HCT116 (cell line): ENCODE measurements around the gene EMILIN2. TPM values are rescaled to one million over a fixed set of nuclear protein-coding genes. Genes with fewer than 3 reads are reported as not detected.

Source experiments
- ATAC-seq: fragments of 200-7000 bp; cut with Tn5 transposase; 2 replicates; pipeline ENCODE4 v1.9.1; 2020; ENCODE audit warnings: mild to moderate bottlenecking, moderate library complexity
- BruUV-seq: library from RNA; stranded (reverse); fragments of 400-500 nt; replicated peaks from 2 replicates; lab custom pipeline; 2021; lab: Mats Ljungman, UMichigan
- CTCF ChIA-PET: fragments of 300-600 bp; sonication (Branson Sonifier 250); formaldehyde crosslinking; loops from one replicate; lab custom pipeline; 2021; ENCODE audit warnings: antibody characterized with exemption; lab: Charles Lee
- POLR2A ChIA-PET: fragments of 300-600, 350-600 bp; sonication (Branson Sonifier 250); formaldehyde crosslinking; loops from one replicate; lab custom pipeline; 2021; ENCODE audit warnings: antibody characterized with exemption; lab: Charles Lee
- RAD21 ChIA-PET, 2 experiments: fragments of 300-600 bp; sonication (Branson Sonifier 250); formaldehyde crosslinking; loops; one replicate each; lab custom pipeline; 2023; ENCODE audit warnings: low total read pairs in 2 of 2; ENCODE audit not compliant: uncharacterized antibody in 2 of 2, unreplicated experiment in 2 of 2, low non-redundant PET in 1 of 2; lab: Charles Lee
- DNase-seq: peaks from one replicate; pipeline ENCODE4 v3.0.0-alpha.2; 2010; ENCODE audit warnings: low read depth, low spot score
- H2AFZ ChIP-seq: fragments of 200-600 bp; shearing (Covaris generic), sonication (generic); 2 replicates; pipeline ENCODE4 v1.6.1; 2017; ENCODE audit warnings: low read depth, mixed run types, mixed read lengths, antibody characterized with exemption, low read length; ENCODE audit not compliant: poor library complexity, severe bottlenecking
- H3K27ac ChIP-seq: 2 replicates; pipeline ENCODE4 v1.5.1; 2012; ENCODE audit warnings: low read depth, low read length
- H3K27me3 ChIP-seq: fragments of 200-600 bp; sonication (generic); 2 replicates; pipeline ENCODE4 v1.6.1; 2016; ENCODE audit warnings: mixed run types, low read length, mixed read lengths; ENCODE audit not compliant: insufficient read depth
- H3K36me3 ChIP-seq, 2 experiments: fragments of 200-500 bp in 1 of 2; fragments of 200-600 bp in 1 of 2; sonication (Bioruptor generic) in 1 of 2; sonication (generic) in 1 of 2; 2 replicates each; pipeline versions ENCODE4 v1.5.1 to v1.6.1; 2014 to 2016; ENCODE audit warnings: low read length in 2 of 2, inconsistent platforms in 1 of 2, mixed read lengths in 1 of 2, mixed run types in 1 of 2; ENCODE audit not compliant: insufficient read depth in 2 of 2, control insufficient read depth in 1 of 2
- H3K4me1 ChIP-seq, 2 experiments: fragments of 200-600 bp in 1 of 2; sonication (generic) in 1 of 2; 2 replicates each; pipeline versions ENCODE4 v1.5.1 to v1.6.1; 2012 to 2017; ENCODE audit warnings: low read length in 2 of 2, inconsistent platforms in 1 of 2, mild to moderate bottlenecking in 1 of 2, mixed read lengths in 1 of 2, mixed run types in 1 of 2, moderate library complexity in 1 of 2; ENCODE audit not compliant: insufficient read depth in 2 of 2, control insufficient read depth in 1 of 2
- H3K4me2 ChIP-seq: fragments of 200-600 bp; sonication (generic); 2 replicates; pipeline ENCODE4 v1.6.1; 2017; ENCODE audit warnings: mixed run types, low read length, mixed read lengths
- H3K4me3 ChIP-seq, 2 experiments: fragments of 200-600 bp in 1 of 2; sonication (generic) in 1 of 2; replicated peaks in 1 of 2; 2 replicates each; pipeline ENCODE4 v1.5.1; 2011 to 2016; ENCODE audit warnings: low read length in 2 of 2, control low read depth in 1 of 2, low read depth in 1 of 2, mild to moderate bottlenecking in 1 of 2, mixed read lengths in 1 of 2, mixed run types in 1 of 2
- H3K79me2 ChIP-seq: fragments of 200-600 bp; sonication (generic); 2 replicates; pipeline ENCODE4 v1.6.1; 2017; ENCODE audit warnings: mild to moderate bottlenecking, mixed run types, low read length, moderate library complexity, mixed read lengths; ENCODE audit not compliant: insufficient read depth
- H3K9ac ChIP-seq: fragments of 200-600 bp; sonication (generic); 2 replicates; pipeline ENCODE4 v1.6.1; 2016; ENCODE audit warnings: low read length, mixed read lengths
- H3K9me2 ChIP-seq: fragments of 200-600 bp; sonication (generic), shearing (Covaris generic); 2 replicates; pipeline ENCODE4 v1.6.1; 2017; ENCODE audit warnings: mixed run types, mild to moderate bottlenecking, moderate library complexity; ENCODE audit not compliant: insufficient read depth
- H3K9me3 ChIP-seq, 2 experiments: fragments of 200-500 bp in 1 of 2; fragments of 200-600 bp in 1 of 2; sonication (Bioruptor generic) in 1 of 2; sonication (generic) in 1 of 2; 2 replicates each; pipeline ENCODE4 v1.6.1; 2014 to 2017; ENCODE audit warnings: low read length in 2 of 2, mixed read lengths in 2 of 2, inconsistent platforms in 1 of 2, low read depth in 1 of 2, mild to moderate bottlenecking in 1 of 2, mixed run types in 1 of 2, moderate library complexity in 1 of 2; ENCODE audit not compliant: control insufficient read depth in 1 of 2, insufficient read depth in 1 of 2
- H4K20me1 ChIP-seq: fragments of 200-600 bp; sonication (generic), shearing (Covaris generic); 2 replicates; pipeline ENCODE4 v1.6.1; 2017; ENCODE audit warnings: mixed run types, mild to moderate bottlenecking, moderate library complexity; ENCODE audit not compliant: insufficient read depth
- CEBPB ChIP-seq: IDR thresholded peaks from 2 replicates; pipeline ENCODE4 v1.6.1; 2012; ENCODE audit warnings: low read depth
- CTCF ChIP-seq, 3 experiments: fragments of 200-600 bp in 1 of 3; sonication (generic) in 1 of 3; IDR thresholded peaks in 2 of 3; conservative IDR thresholded peaks in 1 of 3; 2 replicates each; pipeline ENCODE4 v1.5.1; 2012 to 2017; ENCODE audit warnings: low read depth in 2 of 3, low read length in 2 of 3, antibody characterized with exemption in 1 of 3, borderline replicate concordance in 1 of 3, control low read depth in 1 of 3, mild to moderate bottlenecking in 1 of 3, mixed read lengths in 1 of 3, mixed run types in 1 of 3, moderate library complexity in 1 of 3; ENCODE audit not compliant: insufficient read depth in 1 of 3
- EGR1 ChIP-seq: IDR thresholded peaks from 2 replicates; pipeline ENCODE4 v1.6.1; 2012; ENCODE audit warnings: low read depth
- ELF1 ChIP-seq: IDR thresholded peaks from 2 replicates; pipeline ENCODE4 v1.6.1; 2012; ENCODE audit warnings: low read depth, borderline replicate concordance
- EZH2 ChIP-seq: fragments of 200-600 bp; sonication (generic); IDR thresholded peaks from 2 replicates; pipeline ENCODE4 v1.6.1; 2017; ENCODE audit warnings: antibody characterized with exemption, mixed run types
- EZH2phosphoT487 ChIP-seq: fragments of 200-600 bp; IDR thresholded peaks from 2 replicates; pipeline ENCODE4 v1.6.1; 2018; ENCODE audit warnings: antibody characterized with exemption, borderline replicate concordance
- FOSL1 ChIP-seq: IDR thresholded peaks from 2 replicates; pipeline ENCODE4 v1.6.1; 2012; ENCODE audit warnings: low read depth
- JUND ChIP-seq: IDR thresholded peaks from 2 replicates; pipeline ENCODE4 v1.6.1; 2012
- MAX ChIP-seq: IDR thresholded peaks from 2 replicates; pipeline ENCODE4 v1.6.1; 2012
- POLR2A ChIP-seq: IDR thresholded peaks from 2 replicates; pipeline ENCODE4 v1.7.0; 2011; ENCODE audit warnings: borderline replicate concordance; ENCODE audit not compliant: insufficient read depth, insufficient read length; ENCODE audit errors: extremely low read depth
- POLR2AphosphoS5 ChIP-seq: IDR thresholded peaks from 2 replicates; pipeline ENCODE4 v1.6.1; 2011; ENCODE audit warnings: mild to moderate bottlenecking, low read depth, low read length, moderate library complexity
- SIN3A ChIP-seq: IDR thresholded peaks from 2 replicates; pipeline ENCODE4 v1.6.1; 2012; ENCODE audit warnings: low read depth
- SRF ChIP-seq: IDR thresholded peaks from 2 replicates; pipeline ENCODE4 v1.6.1; 2012; ENCODE audit warnings: low read depth
- TCF7L2 ChIP-seq: IDR thresholded peaks from 2 replicates; pipeline ENCODE4 v1.7.0; 2011; ENCODE audit warnings: borderline replicate concordance, inconsistent platforms; ENCODE audit not compliant: insufficient read depth, insufficient read length; ENCODE audit errors: extremely low read depth
- YY1 ChIP-seq: IDR thresholded peaks from 2 replicates; pipeline ENCODE4 v1.6.1; 2011; ENCODE audit warnings: low read length, low read depth, moderate library complexity, mild to moderate bottlenecking; ENCODE audit not compliant: insufficient replicate concordance; ENCODE audit errors: extremely low read depth
- ZBTB33 ChIP-seq: IDR thresholded peaks from 2 replicates; pipeline ENCODE4 v1.6.1; 2011; ENCODE audit warnings: mild to moderate bottlenecking, low read length, moderate library complexity; ENCODE audit not compliant: insufficient replicate concordance; ENCODE audit errors: extremely low read depth
- ZFX ChIP-seq: fragments of 450-650 bp; IDR thresholded peaks from 2 replicates; pipeline ENCODE4 v1.6.1; 2017
- ZNF274 ChIP-seq: fragments of 200-500 bp; sonication (Bioruptor generic); IDR thresholded peaks from 2 replicates; pipeline ENCODE4 v1.6.1; 2014; ENCODE audit warnings: mild to moderate bottlenecking, low read depth, low read length, inconsistent platforms
- intact Hi-C: fragments of 100-400 bp; cut with micrococcal nuclease; formaldehyde crosslinking; loops from 2 replicates; pipeline ENCODE4 v1.10.0; 2022
- total RNA-seq: library from RNA; stranded (reverse); gene quantifications from one replicate; pipeline ENCODE4 v1.2.1, GENCODE V29; 2021; ENCODE audit not compliant: unreplicated experiment
- TF ChIP-seq, protein P1 (sequence below): IDR thresholded peaks from 2 replicates; pipeline ENCODE4 v1.6.1; 2012
- TF ChIP-seq, protein P2 (sequence below): IDR thresholded peaks from 2 replicates; pipeline ENCODE4 v1.6.1; 2012; ENCODE audit warnings: low read depth

EMILIN2 gene
- total RNA-seq, 1 experiment from 2014 or later: 23.4 TPM

DNA sequence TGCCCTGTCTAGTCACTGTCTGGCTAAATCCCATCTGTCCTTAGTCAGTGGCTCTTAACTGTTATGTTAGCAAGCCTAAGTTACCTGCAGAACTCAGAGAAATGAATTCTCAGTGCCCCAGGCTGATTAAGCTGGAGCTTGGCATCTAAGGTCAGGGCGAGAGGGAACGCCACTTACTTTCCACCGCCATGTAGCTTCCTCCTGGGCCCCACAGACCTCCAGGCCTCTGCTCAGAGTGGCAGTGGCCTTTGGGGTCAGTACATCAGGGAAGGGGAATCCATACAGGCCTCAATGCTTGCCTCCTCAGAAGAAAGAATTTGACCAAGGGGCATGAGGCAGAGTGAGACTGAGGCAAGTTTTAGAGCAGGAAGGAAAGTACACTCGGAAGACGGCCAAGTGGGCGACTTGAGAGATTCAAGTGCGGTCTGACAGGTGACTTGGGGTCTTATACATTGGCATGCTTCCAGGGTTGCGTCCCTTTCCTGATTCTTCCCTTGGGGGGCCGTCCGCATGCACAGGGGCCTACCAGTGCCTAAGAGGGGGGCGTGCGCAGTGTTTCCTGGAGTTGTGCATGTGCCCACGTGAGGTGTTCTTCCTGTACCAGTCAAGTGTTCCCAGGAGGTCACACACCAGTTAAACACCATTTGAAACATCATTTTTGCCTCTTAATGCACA is 64.1 kb downstream of the EMILIN2 start:
- ChIA-PET RAD21 (no interaction called here), CTCF (no interaction called here), POLR2A (no interaction called here)
- TSS peak; percentile 2 for BruUV-seq
- no peak overlapping the region for H3K27ac ChIP-seq
- no peaks in the 10 kb centered on the region for H3K9me2 ChIP-seq
- ATAC-seq (no peak), DNase-seq (no peak)
- no peak overlapping the region for H3K4me2 ChIP-seq
- H3K36me3 ChIP-seq: peaks cover 17 to 26% of the 10 kb centered on the region in 2 experiments; a peak in 3 of 4 replicates
- intact Hi-C loops: no loop called here
- H3K4me1 ChIP-seq: peaks cover 0 to 9% of the 10 kb centered on the region in 2 experiments; a peak in 3 of 4 replicates
- TF ChIP-seq JUND (no peak), SIN3A (no peak), ZNF274 (no peak), TCF7L2 (no peak), CEBPB (no peak), EZH2phosphoT487 (no peak), FOSL1 (no peak), EGR1 (no peak), ELF1 (no peak), EZH2 (no peak), POLR2AphosphoS5 (no peak), ZFX (no peak), CTCF (IDR thresholded peaks at IDR 0.05 in 2 of 3, conservative IDR thresholded peaks at IDR 0.05 in 1 of 3; ENCODE audit: borderline replicate concordance in 1 of 3, insufficient read depth in 1 of 3, low read depth in 2 of 3, low read length in 2 of 3) (no peak), MAX (no peak), YY1 (no peak), POLR2A (no peak), SRF (no peak), ZBTB33 (no peak)
- TF ChIP-seq, protein P1, sequence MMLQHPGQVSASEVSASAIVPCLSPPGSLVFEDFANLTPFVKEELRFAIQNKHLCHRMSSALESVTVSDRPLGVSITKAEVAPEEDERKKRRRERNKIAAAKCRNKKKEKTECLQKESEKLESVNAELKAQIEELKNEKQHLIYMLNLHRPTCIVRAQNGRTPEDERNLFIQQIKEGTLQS: no peak
- TF ChIP-seq, protein P2, sequence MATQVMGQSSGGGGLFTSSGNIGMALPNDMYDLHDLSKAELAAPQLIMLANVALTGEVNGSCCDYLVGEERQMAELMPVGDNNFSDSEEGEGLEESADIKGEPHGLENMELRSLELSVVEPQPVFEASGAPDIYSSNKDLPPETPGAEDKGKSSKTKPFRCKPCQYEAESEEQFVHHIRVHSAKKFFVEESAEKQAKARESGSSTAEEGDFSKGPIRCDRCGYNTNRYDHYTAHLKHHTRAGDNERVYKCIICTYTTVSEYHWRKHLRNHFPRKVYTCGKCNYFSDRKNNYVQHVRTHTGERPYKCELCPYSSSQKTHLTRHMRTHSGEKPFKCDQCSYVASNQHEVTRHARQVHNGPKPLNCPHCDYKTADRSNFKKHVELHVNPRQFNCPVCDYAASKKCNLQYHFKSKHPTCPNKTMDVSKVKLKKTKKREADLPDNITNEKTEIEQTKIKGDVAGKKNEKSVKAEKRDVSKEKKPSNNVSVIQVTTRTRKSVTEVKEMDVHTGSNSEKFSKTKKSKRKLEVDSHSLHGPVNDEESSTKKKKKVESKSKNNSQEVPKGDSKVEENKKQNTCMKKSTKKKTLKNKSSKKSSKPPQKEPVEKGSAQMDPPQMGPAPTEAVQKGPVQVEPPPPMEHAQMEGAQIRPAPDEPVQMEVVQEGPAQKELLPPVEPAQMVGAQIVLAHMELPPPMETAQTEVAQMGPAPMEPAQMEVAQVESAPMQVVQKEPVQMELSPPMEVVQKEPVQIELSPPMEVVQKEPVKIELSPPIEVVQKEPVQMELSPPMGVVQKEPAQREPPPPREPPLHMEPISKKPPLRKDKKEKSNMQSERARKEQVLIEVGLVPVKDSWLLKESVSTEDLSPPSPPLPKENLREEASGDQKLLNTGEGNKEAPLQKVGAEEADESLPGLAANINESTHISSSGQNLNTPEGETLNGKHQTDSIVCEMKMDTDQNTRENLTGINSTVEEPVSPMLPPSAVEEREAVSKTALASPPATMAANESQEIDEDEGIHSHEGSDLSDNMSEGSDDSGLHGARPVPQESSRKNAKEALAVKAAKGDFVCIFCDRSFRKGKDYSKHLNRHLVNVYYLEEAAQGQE: no peak
- H3K27me3 ChIP-seq: no peaks in the 10 kb centered on the region
- H3K9me3 ChIP-seq: no peaks in the 10 kb centered on the region
- H4K20me1 ChIP-seq: no peaks in the 10 kb centered on the region
- H2AFZ ChIP-seq: no peak overlapping the region
- H3K79me2 ChIP-seq: peaks cover 14% of the 10 kb centered on the region; the same call in 1 of the 2 replicates
- no peak overlapping the region for H3K9ac ChIP-seq
- no peak overlapping the region for H3K4me3 ChIP-seq
